Measurements from ENCODE around the gene ELOVL1. TPM values are rescaled to one million over a fixed set of nuclear protein-coding genes. Genes with fewer than 3 reads are reported as not detected.

ELOVL1 gene
- total and polyA plus RNA-seq, 2 of the 13 experiments (the other 11 are each of a cell fraction or from before 2014, with no cell fraction given) = 55.2 to 77.4 TPM

DNA sequence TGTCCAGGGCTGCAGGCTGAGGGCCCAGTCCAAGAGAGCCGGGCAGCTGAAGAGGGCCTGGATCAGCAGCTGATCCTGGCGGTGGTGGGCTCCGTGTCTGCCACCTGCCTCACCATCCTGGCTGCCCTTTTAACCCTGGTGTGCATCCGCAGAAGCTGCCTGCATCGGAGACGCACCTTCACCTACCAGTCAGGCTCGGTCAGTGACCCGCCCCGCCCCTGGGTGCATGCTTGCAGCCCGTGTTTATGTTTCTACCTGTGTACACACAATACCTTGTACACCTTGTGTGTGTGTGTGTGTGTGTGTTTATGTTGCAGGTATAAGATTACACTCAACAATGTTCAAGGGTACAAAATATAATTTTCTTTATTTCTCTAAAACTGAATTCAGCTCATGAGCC, 54.0 kb downstream of the ELOVL1 start (continued):
- TF ChIP-seq NR2F1 (CRISPR knock-in tag; IDR thresholded peaks at IDR 0.05) (peak in 1 of 2 experiments; percentile 58; a peak in 1 of 4 replicates), SOX13 (IDR thresholded peaks at IDR 0.05) (no peak), SOX13 (CRISPR knock-in tag; conservative IDR thresholded peaks at IDR 0.05 in 1 of 2, IDR thresholded peaks at IDR 0.05 in 1 of 2) (peak in 1 of 2 experiments; percentile 22; a peak in 1 of 4 replicates), FOXA3 (CRISPR knock-in tag; IDR thresholded peaks at IDR 0.05) (peak; percentile 65; the same call in 1 of the 2 replicates), SSRP1 (CRISPR knock-in tag; IDR thresholded peaks at IDR 0.05) (no peak), RARA (CRISPR knock-in tag; IDR thresholded peaks at IDR 0.05) (peak; percentile 83), NR2F2 (IDR thresholded peaks at IDR 0.05; ENCODE audit: borderline replicate concordance, low read depth) (0 out of 2 replicates have a peak, but pooled peaks have one; percentile 34), CBX1 (IDR thresholded peaks at IDR 0.05; ENCODE audit: low read depth) (no peak), EED (CRISPR knock-in tag; IDR thresholded peaks at IDR 0.05) (no peak), FOXJ3 (CRISPR knock-in tag; IDR thresholded peaks at IDR 0.05; ENCODE audit: borderline replicate concordance) (no peak), NFIC (IDR thresholded peaks at IDR 0.05; ENCODE audit: low read length) (no peak), ZNF329 (CRISPR knock-in tag; IDR thresholded peaks at IDR 0.05; ENCODE audit: low read depth) (no peak)
- TF ChIP-seq, protein P1, sequence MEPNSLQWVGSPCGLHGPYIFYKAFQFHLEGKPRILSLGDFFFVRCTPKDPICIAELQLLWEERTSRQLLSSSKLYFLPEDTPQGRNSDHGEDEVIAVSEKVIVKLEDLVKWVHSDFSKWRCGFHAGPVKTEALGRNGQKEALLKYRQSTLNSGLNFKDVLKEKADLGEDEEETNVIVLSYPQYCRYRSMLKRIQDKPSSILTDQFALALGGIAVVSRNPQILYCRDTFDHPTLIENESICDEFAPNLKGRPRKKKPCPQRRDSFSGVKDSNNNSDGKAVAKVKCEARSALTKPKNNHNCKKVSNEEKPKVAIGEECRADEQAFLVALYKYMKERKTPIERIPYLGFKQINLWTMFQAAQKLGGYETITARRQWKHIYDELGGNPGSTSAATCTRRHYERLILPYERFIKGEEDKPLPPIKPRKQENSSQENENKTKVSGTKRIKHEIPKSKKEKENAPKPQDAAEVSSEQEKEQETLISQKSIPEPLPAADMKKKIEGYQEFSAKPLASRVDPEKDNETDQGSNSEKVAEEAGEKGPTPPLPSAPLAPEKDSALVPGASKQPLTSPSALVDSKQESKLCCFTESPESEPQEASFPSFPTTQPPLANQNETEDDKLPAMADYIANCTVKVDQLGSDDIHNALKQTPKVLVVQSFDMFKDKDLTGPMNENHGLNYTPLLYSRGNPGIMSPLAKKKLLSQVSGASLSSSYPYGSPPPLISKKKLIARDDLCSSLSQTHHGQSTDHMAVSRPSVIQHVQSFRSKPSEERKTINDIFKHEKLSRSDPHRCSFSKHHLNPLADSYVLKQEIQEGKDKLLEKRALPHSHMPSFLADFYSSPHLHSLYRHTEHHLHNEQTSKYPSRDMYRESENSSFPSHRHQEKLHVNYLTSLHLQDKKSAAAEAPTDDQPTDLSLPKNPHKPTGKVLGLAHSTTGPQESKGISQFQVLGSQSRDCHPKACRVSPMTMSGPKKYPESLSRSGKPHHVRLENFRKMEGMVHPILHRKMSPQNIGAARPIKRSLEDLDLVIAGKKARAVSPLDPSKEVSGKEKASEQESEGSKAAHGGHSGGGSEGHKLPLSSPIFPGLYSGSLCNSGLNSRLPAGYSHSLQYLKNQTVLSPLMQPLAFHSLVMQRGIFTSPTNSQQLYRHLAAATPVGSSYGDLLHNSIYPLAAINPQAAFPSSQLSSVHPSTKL (CRISPR knock-in tag; IDR thresholded peaks at IDR 0.05) = 0 out of 2 replicates have a peak, but pooled peaks have one; percentile 39
- TF ChIP-seq, protein P2, sequence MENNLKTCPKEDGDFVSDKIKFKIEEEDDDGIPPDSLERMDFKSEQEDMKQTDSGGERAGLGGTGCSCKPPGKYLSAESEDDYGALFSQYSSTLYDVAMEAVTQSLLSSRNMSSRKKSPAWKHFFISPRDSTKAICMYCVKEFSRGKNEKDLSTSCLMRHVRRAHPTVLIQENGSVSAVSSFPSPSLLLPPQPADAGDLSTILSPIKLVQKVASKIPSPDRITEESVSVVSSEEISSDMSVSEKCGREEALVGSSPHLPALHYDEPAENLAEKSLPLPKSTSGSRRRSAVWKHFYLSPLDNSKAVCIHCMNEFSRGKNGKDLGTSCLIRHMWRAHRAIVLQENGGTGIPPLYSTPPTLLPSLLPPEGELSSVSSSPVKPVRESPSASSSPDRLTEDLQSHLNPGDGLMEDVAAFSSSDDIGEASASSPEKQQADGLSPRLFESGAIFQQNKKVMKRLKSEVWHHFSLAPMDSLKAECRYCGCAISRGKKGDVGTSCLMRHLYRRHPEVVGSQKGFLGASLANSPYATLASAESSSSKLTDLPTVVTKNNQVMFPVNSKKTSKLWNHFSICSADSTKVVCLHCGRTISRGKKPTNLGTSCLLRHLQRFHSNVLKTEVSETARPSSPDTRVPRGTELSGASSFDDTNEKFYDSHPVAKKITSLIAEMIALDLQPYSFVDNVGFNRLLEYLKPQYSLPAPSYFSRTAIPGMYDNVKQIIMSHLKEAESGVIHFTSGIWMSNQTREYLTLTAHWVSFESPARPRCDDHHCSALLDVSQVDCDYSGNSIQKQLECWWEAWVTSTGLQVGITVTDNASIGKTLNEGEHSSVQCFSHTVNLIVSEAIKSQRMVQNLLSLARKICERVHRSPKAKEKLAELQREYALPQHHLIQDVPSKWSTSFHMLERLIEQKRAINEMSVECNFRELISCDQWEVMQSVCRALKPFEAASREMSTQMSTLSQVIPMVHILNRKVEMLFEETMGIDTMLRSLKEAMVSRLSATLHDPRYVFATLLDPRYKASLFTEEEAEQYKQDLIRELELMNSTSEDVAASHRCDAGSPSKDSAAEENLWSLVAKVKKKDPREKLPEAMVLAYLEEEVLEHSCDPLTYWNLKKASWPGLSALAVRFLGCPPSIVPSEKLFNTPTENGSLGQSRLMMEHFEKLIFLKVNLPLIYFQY (CRISPR knock-in tag; IDR thresholded peaks at IDR 0.05; ENCODE audit: borderline replicate concordance) = no peak
- TF ChIP-seq, protein P3, sequence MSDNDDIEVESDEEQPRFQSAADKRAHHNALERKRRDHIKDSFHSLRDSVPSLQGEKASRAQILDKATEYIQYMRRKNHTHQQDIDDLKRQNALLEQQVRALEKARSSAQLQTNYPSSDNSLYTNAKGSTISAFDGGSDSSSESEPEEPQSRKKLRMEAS (IDR thresholded peaks at IDR 0.05) = peak; percentile 32; the same call in 1 of the 2 replicates
- TF ChIP-seq, protein P4, sequence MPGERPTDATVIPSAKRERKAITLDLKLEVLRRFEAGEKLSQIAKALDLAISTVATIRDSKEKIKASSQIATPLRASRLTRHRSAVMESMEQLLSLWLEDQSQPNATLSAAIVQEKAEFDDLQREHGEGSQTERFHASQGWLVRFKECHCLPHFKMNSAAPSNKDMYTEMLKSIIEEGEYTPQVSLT (CRISPR knock-in tag; IDR thresholded peaks at IDR 0.05; ENCODE audit: borderline replicate concordance, low read depth) = no peak
- TF ChIP-seq, protein P5, sequence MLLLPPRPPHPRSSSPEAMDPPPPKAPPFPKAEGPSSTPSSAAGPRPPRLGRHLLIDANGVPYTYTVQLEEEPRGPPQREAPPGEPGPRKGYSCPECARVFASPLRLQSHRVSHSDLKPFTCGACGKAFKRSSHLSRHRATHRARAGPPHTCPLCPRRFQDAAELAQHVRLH (CRISPR knock-in tag; IDR thresholded peaks at IDR 0.05; ENCODE audit: borderline replicate concordance, low read depth) = no peak
- TF ChIP-seq, protein P6, sequence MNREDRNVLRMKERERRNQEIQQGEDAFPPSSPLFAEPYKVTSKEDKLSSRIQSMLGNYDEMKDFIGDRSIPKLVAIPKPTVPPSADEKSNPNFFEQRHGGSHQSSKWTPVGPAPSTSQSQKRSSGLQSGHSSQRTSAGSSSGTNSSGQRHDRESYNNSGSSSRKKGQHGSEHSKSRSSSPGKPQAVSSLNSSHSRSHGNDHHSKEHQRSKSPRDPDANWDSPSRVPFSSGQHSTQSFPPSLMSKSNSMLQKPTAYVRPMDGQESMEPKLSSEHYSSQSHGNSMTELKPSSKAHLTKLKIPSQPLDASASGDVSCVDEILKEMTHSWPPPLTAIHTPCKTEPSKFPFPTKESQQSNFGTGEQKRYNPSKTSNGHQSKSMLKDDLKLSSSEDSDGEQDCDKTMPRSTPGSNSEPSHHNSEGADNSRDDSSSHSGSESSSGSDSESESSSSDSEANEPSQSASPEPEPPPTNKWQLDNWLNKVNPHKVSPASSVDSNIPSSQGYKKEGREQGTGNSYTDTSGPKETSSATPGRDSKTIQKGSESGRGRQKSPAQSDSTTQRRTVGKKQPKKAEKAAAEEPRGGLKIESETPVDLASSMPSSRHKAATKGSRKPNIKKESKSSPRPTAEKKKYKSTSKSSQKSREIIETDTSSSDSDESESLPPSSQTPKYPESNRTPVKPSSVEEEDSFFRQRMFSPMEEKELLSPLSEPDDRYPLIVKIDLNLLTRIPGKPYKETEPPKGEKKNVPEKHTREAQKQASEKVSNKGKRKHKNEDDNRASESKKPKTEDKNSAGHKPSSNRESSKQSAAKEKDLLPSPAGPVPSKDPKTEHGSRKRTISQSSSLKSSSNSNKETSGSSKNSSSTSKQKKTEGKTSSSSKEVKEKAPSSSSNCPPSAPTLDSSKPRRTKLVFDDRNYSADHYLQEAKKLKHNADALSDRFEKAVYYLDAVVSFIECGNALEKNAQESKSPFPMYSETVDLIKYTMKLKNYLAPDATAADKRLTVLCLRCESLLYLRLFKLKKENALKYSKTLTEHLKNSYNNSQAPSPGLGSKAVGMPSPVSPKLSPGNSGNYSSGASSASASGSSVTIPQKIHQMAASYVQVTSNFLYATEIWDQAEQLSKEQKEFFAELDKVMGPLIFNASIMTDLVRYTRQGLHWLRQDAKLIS (CRISPR knock-in tag; IDR thresholded peaks at IDR 0.05) = no peak
